H9 (cell line): ENCODE data around the gene MACROD1. TPM values are rescaled to one million over a fixed set of nuclear protein-coding genes. Genes with fewer than 3 reads are reported as not detected.

Experiments used
- DNase-seq: peaks from one replicate; pipeline ENCODE4 v3.0.0-alpha.2; 2017
- H2AFZ ChIP-seq: one replicate; pipeline ENCODE4 v1.6.1; 2013; ENCODE audit warnings: mild to moderate bottlenecking, low read length, control low read depth, moderate library complexity
- H2AK5ac ChIP-seq: 2 replicates; pipeline ENCODE4 v1.6.1; 2013; ENCODE audit warnings: low read length, control low read depth, mixed read lengths; ENCODE audit not compliant: insufficient read length
- H2BK120ac ChIP-seq: one replicate; pipeline ENCODE4 v1.6.1; 2013; ENCODE audit warnings: low read depth, mild to moderate bottlenecking, low read length, control low read depth, inconsistent platforms; ENCODE audit not compliant: poor library complexity, severe bottlenecking
- H2BK12ac ChIP-seq: 2 replicates; pipeline ENCODE4 v1.6.1; 2013; ENCODE audit warnings: low read length, control low read depth, mixed read lengths, low read depth; ENCODE audit not compliant: insufficient read length
- H2BK15ac ChIP-seq: 2 replicates; pipeline ENCODE4 v1.6.1; 2013; ENCODE audit warnings: low read depth, low read length, control low read depth
- H2BK20ac ChIP-seq: one replicate; pipeline ENCODE4 v1.6.1; 2013; ENCODE audit warnings: low read depth, mild to moderate bottlenecking, low read length, control low read depth, inconsistent platforms; ENCODE audit not compliant: poor library complexity, severe bottlenecking
- H2BK5ac ChIP-seq: 2 replicates; pipeline ENCODE4 v1.6.1; 2013; ENCODE audit warnings: low read length, control low read depth, mixed read lengths; ENCODE audit not compliant: insufficient read length
- H3K14ac ChIP-seq: 2 replicates; pipeline ENCODE4 v1.6.1; 2013; ENCODE audit warnings: low read length, control low read depth; ENCODE audit not compliant: insufficient read depth
- H3K18ac ChIP-seq: 2 replicates; pipeline ENCODE4 v1.6.1; 2013; ENCODE audit warnings: low read depth, mild to moderate bottlenecking, mixed read lengths, low read length, control low read depth; ENCODE audit not compliant: insufficient read length
- H3K23ac ChIP-seq: 2 replicates; pipeline ENCODE4 v1.6.1; 2013; ENCODE audit warnings: low read length, control low read depth, mixed read lengths, low read depth; ENCODE audit not compliant: insufficient read length
- H3K23me2 ChIP-seq: 2 replicates; pipeline ENCODE4 v1.6.1; 2013; ENCODE audit warnings: low read depth, mild to moderate bottlenecking, mixed read lengths, low read length, control low read depth; ENCODE audit not compliant: insufficient read length, poor library complexity, severe bottlenecking
- H3K27ac ChIP-seq: 2 replicates; pipeline ENCODE4 v1.5.1; 2013; ENCODE audit warnings: low read length, control low read depth, mixed read lengths, low read depth; ENCODE audit not compliant: insufficient read length
- H3K27me3 ChIP-seq: 2 replicates; pipeline ENCODE4 v1.6.1; 2013; ENCODE audit warnings: low read length, control low read depth, inconsistent platforms; ENCODE audit not compliant: insufficient read depth
- H3K4ac ChIP-seq: 2 replicates; pipeline ENCODE4 v1.6.1; 2013; ENCODE audit warnings: low read depth, mild to moderate bottlenecking, control low read depth, inconsistent platforms, low read length, moderate library complexity
- H3K4me1 ChIP-seq: 2 replicates; pipeline ENCODE4 v1.6.1; 2013; ENCODE audit warnings: low read length, control low read depth, inconsistent platforms; ENCODE audit not compliant: insufficient read depth
- H3K4me2 ChIP-seq: 2 replicates; pipeline ENCODE4 v1.6.1; 2013; ENCODE audit warnings: low read length, control low read depth, mixed read lengths; ENCODE audit not compliant: insufficient read length, insufficient read depth
- H3K56ac ChIP-seq: 2 replicates; pipeline ENCODE4 v1.6.1; 2013; ENCODE audit warnings: low read depth, mild to moderate bottlenecking, mixed read lengths, low read length, control low read depth; ENCODE audit not compliant: insufficient read length
- H3K79me1 ChIP-seq: 2 replicates; pipeline ENCODE4 v1.6.1; 2013; ENCODE audit warnings: low read depth, mild to moderate bottlenecking, moderate library complexity, low read length, control low read depth, inconsistent platforms; ENCODE audit not compliant: insufficient read depth, poor library complexity, severe bottlenecking
- H3K79me2 ChIP-seq: 2 replicates; pipeline ENCODE4 v1.6.1; 2013; ENCODE audit warnings: low read length, control low read depth, inconsistent platforms; ENCODE audit not compliant: insufficient read depth
- H3K9ac ChIP-seq: 2 replicates; pipeline ENCODE4 v1.6.1; 2013; ENCODE audit warnings: low read length, control low read depth, mixed read lengths; ENCODE audit not compliant: insufficient read length; ENCODE audit errors: extremely low read depth
- H3K9me3 ChIP-seq: one replicate; pipeline ENCODE4 v1.6.1; 2013; ENCODE audit warnings: low read depth, low read length, inconsistent platforms; ENCODE audit not compliant: control insufficient read depth
- H3T11ph ChIP-seq: one replicate; pipeline ENCODE4 v1.6.1; 2013; ENCODE audit warnings: mild to moderate bottlenecking, low read length, control low read depth, inconsistent platforms
- H4K20me1 ChIP-seq: one replicate; pipeline ENCODE4 v1.6.1; 2013; ENCODE audit not compliant: control insufficient read depth, insufficient read length, insufficient read depth
- H4K5ac ChIP-seq: 2 replicates; pipeline ENCODE4 v1.6.1; 2013; ENCODE audit warnings: low read depth, mild to moderate bottlenecking, mixed read lengths, low read length, control low read depth; ENCODE audit not compliant: insufficient read length
- H4K8ac ChIP-seq: replicated peaks from 2 replicates; pipeline ENCODE4 v1.6.1; 2013; ENCODE audit warnings: low read length, control low read depth, mixed read lengths, low read depth; ENCODE audit not compliant: insufficient read length
- H4K91ac ChIP-seq: 2 replicates; pipeline ENCODE4 v1.6.1; 2013; ENCODE audit warnings: low read depth, mild to moderate bottlenecking, moderate library complexity, mixed read lengths, low read length, control low read depth; ENCODE audit not compliant: insufficient read length
- H3K27ac Mint-ChIP-seq, 3 experiments: 2 replicates in 2 of 3; 3 replicates in 1 of 3; pipeline ENCODE4 v1.8.0; 2020 to 2021; ENCODE audit warnings: mixed read lengths in 3 of 3, mild to moderate bottlenecking in 1 of 3, moderate library complexity in 1 of 3
- H3K27me3 Mint-ChIP-seq: 2 replicates; pipeline ENCODE4 v1.8.0; 2021; ENCODE audit warnings: low read depth, mild to moderate bottlenecking, moderate library complexity, mixed read lengths
- H3K36me3 Mint-ChIP-seq, 3 experiments: 2 replicates in 2 of 3; 3 replicates in 1 of 3; pipeline ENCODE4 v1.8.0; 2020 to 2021; ENCODE audit warnings: low read depth in 3 of 3, mixed read lengths in 3 of 3; ENCODE audit not compliant: insufficient read depth in 1 of 3
- H3K4me1 Mint-ChIP-seq, 2 experiments: 2 replicates each; pipeline ENCODE4 v1.8.0; 2020; ENCODE audit warnings: mixed read lengths in 2 of 2
- H3K4me3 Mint-ChIP-seq, 2 experiments: 2 replicates in 1 of 2; 3 replicates in 1 of 2; pipeline ENCODE4 v1.8.0; 2020 to 2021; ENCODE audit warnings: mild to moderate bottlenecking in 2 of 2, mixed read lengths in 2 of 2, moderate library complexity in 1 of 2
- H3K9me3 Mint-ChIP-seq, 2 experiments: 2 replicates in 1 of 2; 3 replicates in 1 of 2; pipeline ENCODE4 v1.8.0; 2020; ENCODE audit warnings: mild to moderate bottlenecking in 2 of 2, mixed read lengths in 2 of 2, moderate library complexity in 1 of 2
- CTCF ChIP-seq: fragments of 200-600 bp; sonication (generic); conservative IDR thresholded peaks from 3 replicates; pipeline ENCODE4 v1.8.0; 2021; ENCODE audit warnings: antibody characterized with exemption, mild to moderate bottlenecking
- WGBS: extraction: QIAGEN DNeasy Blood & Tissue Kit; methylation state at CpG from one replicate; pipeline ENCODE4 v1.1.7; 2013; ENCODE audit warnings: missing lambda C conversion rate, low lambda C conversion rate, mixed read lengths; ENCODE audit not compliant: insufficient read length; ENCODE audit errors: extremely low coverage; 5-methylcytosine and 5-hydroxymethylcytosine counted together
- total RNA-seq: library from RNA; stranded (reverse); gene quantifications from 2 replicates; pipeline ENCODE4 v1.2.1, GENCODE V29; 2021

Gene MACROD1
- total RNA-seq, 1 experiment from 2014 or later = 21.2 TPM

DNA sequence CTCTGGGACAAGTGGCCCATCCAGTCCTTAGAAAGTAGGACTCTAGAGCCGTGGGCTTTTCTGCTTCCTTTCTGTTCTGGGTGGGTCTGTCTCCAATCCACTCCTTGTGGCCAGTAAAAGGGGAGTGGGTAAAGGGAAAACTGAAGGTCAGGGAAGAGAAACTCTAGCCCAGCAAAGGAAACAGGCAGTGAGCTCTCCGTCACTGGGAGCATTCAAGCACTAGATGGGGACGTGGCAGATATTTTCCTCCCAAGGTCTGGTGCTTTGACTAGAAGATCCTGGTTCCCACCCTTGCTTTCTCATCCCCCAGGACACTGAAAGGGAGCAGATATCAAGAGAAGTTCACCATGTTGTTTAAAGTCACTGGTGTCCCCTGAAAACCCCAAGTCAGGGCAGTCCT lies 42.2 kb downstream of the MACROD1 start:
- no peak overlapping the region for H2AK5ac ChIP-seq
- peaks cover 3% of the 10 kb centered on the region for H3K23me2 ChIP-seq
- H3K56ac ChIP-seq = no peak overlapping the region
- no peak overlapping the region for H3K27ac ChIP-seq
- H3K23ac ChIP-seq = no peak overlapping the region
- Mint-ChIP-seq H3K27ac (no peak overlapping the region), H3K27me3 (peaks cover 25% of the 10 kb centered on the region), H3K9me3 (no peaks in the 10 kb centered on the region), H3K4me3 (no peak overlapping the region; a peak in 1 of 5 replicates), H3K36me3 (peaks cover 0 to 3% (median 0%) of the 10 kb centered on the region in 3 experiments; a peak in 2 of 7 replicates), H3K4me1 (peaks cover 37 to 65% of the 10 kb centered on the region in 2 experiments)
- peaks cover 7% of the 10 kb centered on the region; the same call in 1 of the 2 replicates for H3K4me1 ChIP-seq
- H2BK120ac ChIP-seq = no peak overlapping the region
- H2BK12ac ChIP-seq = no peak overlapping the region
- H4K91ac ChIP-seq = no peak overlapping the region
- H2BK5ac ChIP-seq = no peak overlapping the region
- H3K79me2 ChIP-seq = no peaks in the 10 kb centered on the region
- no peaks in the 10 kb centered on the region; the same call in 1 of the 2 replicates for H3K27me3 ChIP-seq
- no peaks in the 10 kb centered on the region for H4K20me1 ChIP-seq
- no peak overlapping the region for H2AFZ ChIP-seq
- no peak for TF ChIP-seq CTCF
- H2BK15ac ChIP-seq = no peak overlapping the region
- no peak overlapping the region for H3K4me2 ChIP-seq
- no CpG with 5 or more reads among the region's 3 CpGs for WGBS
- H3T11ph ChIP-seq = no peak overlapping the region
- no peak overlapping the region for H4K5ac ChIP-seq
- no peaks in the 10 kb centered on the region for H3K79me1 ChIP-seq
- H3K4ac ChIP-seq = no peak overlapping the region
- no peak overlapping the region for H4K8ac ChIP-seq
- H3K14ac ChIP-seq = no peak overlapping the region; the same call in 1 of the 2 replicates
- no peak overlapping the region for H2BK20ac ChIP-seq
- H3K9ac ChIP-seq = no peak overlapping the region
- no peak for DNase-seq
- H3K18ac ChIP-seq = no peak overlapping the region
- H3K9me3 ChIP-seq = no peaks in the 10 kb centered on the region
